Brain microvascular endothelial cell (primary cell): ENCODE measurements around the gene NPPA.
"Not testable (repeated sequence)": the region's sequence is repeated elsewhere in the genome, so short reads cannot be mapped to it uniquely, and the experiment has no call there.

ENCODE experiments used
- DNase-seq: peaks from one replicate; pipeline ENCODE4 v3.0.0-alpha.2; 2020
- H3K27ac ChIP-seq: fragments of 250-450 bp; sonication (Bioruptor Pico); 2 replicates; pipeline ENCODE4 v1.5.1; 2020; ENCODE audit warnings: mild to moderate bottlenecking, moderate library complexity
- H3K27me3 ChIP-seq: fragments of 250-450 bp; sonication (Bioruptor Pico); replicated peaks from 2 replicates; pipeline ENCODE4 v1.5.1; 2020; ENCODE audit warnings: mild to moderate bottlenecking
- H3K36me3 ChIP-seq: fragments of 250-450 bp; sonication (Bioruptor Pico); replicated peaks from 2 replicates; pipeline ENCODE4 v1.5.1; 2020; ENCODE audit warnings: mild to moderate bottlenecking
- H3K4me3 ChIP-seq: 2 replicates; pipeline ENCODE4 v1.5.1; 2011; ENCODE audit warnings: low read depth, mild to moderate bottlenecking, control low read depth, low read length, moderate library complexity
- in situ Hi-C: cut with HindIII; loops from 2 replicates; pipeline ENCODE4 v1.10.0; 2017; ENCODE audit warnings: low sequenced_read_pairs, low pct_ligation_motif_present
- TF ChIP-seq, protein P1 (sequence below): IDR thresholded peaks from 2 replicates; pipeline ENCODE4 v1.5.1; 2011; ENCODE audit warnings: low read depth, mild to moderate bottlenecking, moderate library complexity, low read length, control low read depth, inconsistent platforms; ENCODE audit errors: missing control alignments

NPPA gene

DNA sequence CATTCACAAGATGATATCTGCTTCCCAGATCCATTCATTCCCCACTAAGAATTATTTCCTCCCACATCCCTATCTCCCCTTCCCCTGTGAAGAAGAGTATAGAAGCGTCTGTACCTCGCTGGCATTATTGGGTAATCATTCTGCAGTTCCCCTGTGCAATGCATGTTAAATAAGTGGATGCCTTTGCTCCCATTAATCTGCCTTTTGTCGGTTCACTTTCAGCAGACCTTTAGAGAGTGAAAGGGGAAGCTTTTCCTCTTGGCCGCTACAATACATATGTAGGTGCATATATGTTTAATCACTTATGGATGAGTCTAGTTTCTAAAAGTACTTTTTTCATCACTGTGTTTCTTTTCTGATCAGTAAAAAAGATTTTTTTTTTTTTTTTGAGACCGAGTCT, 34.6 kb downstream of the NPPA start:
- TF ChIP-seq, protein P1, sequence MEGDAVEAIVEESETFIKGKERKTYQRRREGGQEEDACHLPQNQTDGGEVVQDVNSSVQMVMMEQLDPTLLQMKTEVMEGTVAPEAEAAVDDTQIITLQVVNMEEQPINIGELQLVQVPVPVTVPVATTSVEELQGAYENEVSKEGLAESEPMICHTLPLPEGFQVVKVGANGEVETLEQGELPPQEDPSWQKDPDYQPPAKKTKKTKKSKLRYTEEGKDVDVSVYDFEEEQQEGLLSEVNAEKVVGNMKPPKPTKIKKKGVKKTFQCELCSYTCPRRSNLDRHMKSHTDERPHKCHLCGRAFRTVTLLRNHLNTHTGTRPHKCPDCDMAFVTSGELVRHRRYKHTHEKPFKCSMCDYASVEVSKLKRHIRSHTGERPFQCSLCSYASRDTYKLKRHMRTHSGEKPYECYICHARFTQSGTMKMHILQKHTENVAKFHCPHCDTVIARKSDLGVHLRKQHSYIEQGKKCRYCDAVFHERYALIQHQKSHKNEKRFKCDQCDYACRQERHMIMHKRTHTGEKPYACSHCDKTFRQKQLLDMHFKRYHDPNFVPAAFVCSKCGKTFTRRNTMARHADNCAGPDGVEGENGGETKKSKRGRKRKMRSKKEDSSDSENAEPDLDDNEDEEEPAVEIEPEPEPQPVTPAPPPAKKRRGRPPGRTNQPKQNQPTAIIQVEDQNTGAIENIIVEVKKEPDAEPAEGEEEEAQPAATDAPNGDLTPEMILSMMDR: no peak
- peaks cover 48% of the 10 kb centered on the region for H3K36me3 ChIP-seq
- DNase-seq: no peak
- H3K27me3 ChIP-seq: no peaks in the 10 kb centered on the region
- H3K4me3 ChIP-seq: no peak overlapping the region
- in situ Hi-C loops: no loop called here
- no peak overlapping the region for H3K27ac ChIP-seq

DNA sequence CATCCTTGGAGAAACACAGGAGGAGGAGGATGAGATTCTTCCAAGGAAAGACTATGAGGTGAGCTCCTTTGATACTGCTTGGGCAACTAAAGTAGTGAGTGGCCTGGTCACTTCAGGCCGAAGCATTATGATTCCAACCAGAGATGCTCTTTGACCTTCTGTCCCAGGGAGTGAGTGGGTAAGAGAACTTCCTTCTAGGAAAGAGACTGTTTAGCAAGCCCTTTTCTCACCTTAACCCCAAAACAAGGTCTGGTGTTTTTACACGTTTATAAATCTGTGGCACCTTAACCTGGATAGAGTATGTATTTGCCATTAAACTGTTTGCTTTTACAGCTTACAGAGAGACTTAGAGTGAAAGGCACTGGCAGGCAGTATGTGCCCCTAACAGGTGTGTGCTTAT, 40.5 kb downstream of the NPPA start:
- H3K4me3 ChIP-seq: peak overlapping the region; percentile 87
- H3K27me3 ChIP-seq: no peaks in the 10 kb centered on the region
- H3K27ac ChIP-seq: no peak overlapping the region
- DNase-seq: no peak
- H3K36me3 ChIP-seq: peaks cover 31% of the 10 kb centered on the region
- TF ChIP-seq, protein P1: no peak
- in situ Hi-C loops: no loop called here

DNA sequence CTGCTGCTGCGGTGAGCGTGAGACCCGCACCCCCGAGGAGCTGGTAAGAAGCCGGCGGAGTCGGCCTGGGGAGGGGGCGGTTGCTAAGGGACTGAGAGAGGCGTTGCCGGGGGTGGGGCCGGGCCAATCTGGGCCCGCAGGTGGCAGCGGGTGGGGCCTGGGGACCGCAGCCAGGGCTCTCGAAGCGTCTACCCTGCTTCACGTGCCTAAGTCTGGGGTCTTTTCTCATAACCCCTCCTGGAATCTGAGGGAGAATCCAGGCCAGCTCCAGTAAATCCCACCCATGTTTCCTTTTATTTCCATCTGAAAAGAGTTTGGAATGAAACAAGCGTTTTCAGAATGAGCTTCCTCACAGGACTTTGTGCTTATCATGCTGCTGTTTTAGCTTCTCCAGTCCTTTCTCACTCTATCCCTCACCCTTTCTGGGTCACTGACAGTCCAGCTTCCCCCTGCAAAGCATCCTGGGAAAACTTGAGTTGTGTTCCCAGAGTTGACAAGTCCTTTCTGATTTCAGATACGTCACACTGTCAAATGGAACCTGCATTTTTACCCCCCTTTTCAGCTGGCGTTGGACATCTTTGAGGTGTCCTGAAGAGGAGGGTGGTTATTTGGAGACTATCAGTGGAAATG, 41.2 kb downstream of the NPPA start:
- H3K27me3 ChIP-seq: no peaks in the 10 kb centered on the region
- peak overlapping the region; percentile 87 for H3K4me3 ChIP-seq
- in situ Hi-C loops: no loop called here
- H3K36me3 ChIP-seq: peaks cover 28% of the 10 kb centered on the region
- peak overlapping the region; percentile 80 for H3K27ac ChIP-seq
- DNase-seq: peak; percentile 27
- TF ChIP-seq, protein P1: no peak

DNA sequence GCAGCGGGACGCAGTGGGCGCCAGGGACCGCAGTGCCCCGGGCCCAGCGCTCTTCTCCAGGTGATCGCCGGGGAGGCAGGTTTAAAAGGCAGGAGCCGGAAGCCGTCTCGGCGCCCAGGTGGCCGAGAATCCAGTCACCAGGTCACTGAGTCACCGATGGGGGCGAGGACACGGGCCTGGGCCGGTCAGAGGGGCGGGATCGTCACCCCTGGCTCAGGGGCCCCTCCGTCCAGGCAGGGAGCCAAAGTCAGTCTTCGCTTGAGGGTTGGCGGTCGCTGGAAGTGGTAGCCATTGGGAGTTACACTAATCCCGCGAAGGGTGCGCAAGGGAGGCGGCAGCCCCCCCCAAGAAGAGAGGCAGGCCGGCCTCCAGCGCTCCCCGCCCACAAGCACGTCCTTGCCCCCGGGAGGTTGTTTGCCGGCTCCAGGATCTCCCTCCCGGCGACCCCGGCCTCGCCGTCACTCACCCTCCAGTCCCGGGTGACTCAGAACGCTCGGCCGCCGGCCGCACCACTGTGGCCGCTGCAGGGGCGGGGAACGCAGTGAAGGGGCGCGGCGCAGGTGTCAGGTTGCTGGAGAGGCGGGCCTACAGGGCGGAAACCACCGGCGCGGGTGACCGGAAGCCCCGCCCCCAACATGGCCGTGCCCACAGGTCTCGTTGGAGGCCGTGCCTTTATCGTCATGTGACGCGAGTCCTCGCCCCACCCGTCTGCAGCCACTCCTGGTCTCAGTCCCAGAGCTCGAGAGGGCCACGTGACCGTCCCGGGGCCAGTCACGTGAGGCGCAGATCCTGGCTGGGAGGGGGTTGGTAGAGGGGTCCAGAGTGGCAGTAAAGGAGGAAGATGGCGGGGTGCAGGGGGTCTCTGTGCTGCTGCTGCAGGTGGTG, 41.9 kb downstream of the NPPA start, which contains the start of the genes CLCN6 and MTHFR:
Gene CLCN6, plus strand, starts transcription at position 770 of the 885 bp plus-strand sequence. Its CDS starts 72 bp downstream, at position 842.
Gene MTHFR, minus strand, starts transcription at position 543 of the 885 bp plus-strand sequence. CDS start 2,848 bp downstream, outside the sequence.
- Histone ChIP-seq H3K36me3 (peaks cover 21% of the 10 kb centered on the region), H3K4me3 (peak within 1 kb of the TSS; percentile 87), H3K27me3 (no peaks in the 10 kb centered on the region), H3K27ac (peak within 1 kb of the TSS; percentile 83)
- TF ChIP-seq, protein P1: no peak
- in situ Hi-C loops: no loop called here
- peak; percentile 100 for DNase-seq

DNA sequence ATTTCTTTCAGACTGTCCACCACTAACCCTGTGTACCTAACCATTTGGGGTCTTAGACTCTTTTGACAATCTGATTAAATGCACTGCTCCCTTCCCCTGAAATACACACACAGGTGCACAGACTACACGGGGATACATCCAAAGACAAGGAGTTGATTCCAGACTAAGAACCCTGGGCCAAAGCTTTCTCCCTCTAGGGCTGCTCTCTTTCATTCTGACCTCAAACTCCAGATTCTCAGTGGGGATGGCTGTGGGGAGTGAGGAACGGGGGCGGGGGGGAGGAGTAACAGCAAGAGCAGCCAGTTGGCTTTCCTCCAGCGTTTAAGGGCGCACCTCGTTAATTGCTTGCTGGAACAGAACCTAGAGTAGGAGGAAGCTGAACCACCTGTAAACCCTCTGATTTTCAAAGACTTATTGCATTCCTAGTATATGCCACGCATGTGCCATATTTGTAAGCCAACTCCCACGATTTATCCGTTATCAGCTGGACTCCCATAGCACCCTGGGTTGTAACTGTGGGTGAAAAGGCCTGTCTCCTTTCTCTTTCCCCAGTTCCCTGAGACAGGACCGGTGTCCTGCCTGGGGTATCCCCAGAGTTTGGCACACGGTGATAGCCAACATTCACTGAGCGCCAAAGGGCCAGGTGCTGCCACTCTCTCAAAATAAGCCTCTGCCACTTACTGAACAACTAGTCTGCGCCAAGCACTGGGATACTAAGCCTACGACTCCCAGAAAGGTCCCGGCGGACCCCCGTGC, 42.7 kb downstream of the NPPA start:
- DNase-seq: peak; percentile 20
- H3K4me3 ChIP-seq: peak overlapping the region; percentile 87

DNA sequence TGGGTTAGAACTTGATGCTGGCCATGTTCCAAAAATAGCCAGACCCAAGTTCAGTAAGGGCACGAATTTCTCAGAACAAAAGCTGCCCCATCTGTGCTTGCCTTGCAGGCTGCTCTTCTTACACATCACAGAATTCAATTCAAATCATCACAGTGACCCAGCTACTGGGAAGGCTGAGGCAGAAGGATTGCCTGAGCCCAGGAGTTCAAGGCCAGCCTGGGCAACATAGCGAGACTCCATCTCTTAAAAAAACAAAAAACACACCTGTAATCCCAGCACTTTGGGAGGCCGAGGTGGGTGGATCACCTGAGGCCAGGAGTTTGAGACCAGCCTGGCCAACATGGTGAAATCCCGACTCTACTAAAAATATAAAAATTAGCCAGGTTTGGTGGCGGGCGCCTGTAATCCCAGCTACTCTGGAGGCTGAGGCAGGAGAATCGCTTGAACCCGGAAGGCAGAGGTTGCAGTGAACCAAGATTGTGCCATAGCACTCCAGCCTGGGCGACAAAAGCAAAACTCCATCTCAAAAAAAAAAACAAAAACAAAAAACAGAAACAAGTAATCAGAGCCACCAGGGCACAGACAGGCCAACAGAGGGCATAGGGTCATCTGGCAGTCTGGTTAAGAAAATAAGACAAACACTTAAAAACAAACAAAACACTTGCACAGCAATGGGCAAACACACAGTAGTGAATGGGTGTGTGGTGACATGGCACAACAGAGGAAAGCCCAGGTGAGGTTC, 43.5 kb downstream of the NPPA start:
- in situ Hi-C loops, DNase-seq, H3K27me3 ChIP-seq: not testable (repeated sequence)
- Histone ChIP-seq H3K4me3 (peak overlapping the region; percentile 70), H3K36me3 (peaks cover 15% of the 10 kb centered on the region), H3K27ac (peak overlapping the region; percentile 15)

More for the DNA sequence above, 42.7 kb downstream of the NPPA start:
- Histone ChIP-seq H3K27ac (peak overlapping the region; percentile 83), H3K36me3 (peaks cover 21% of the 10 kb centered on the region), H3K27me3 (no peaks in the 10 kb centered on the region)
- in situ Hi-C loops: no loop called here
- TF ChIP-seq, protein P1: no peak
